GM15510 (cell line): Measurements from ENCODE around the gene SETD9.

Experiments
- POLR2A ChIP-seq: IDR thresholded peaks from 3 replicates; pipeline ENCODE4 v1.6.1; 2011; ENCODE audit warnings: borderline replicate concordance; ENCODE audit not compliant: insufficient read length; ENCODE audit errors: extremely low read depth

The SETD9 gene

GRCh38 chr5:56962286-56962685 lies 52.9 kb downstream of the SETD9 start:
- TF ChIP-seq POLR2A: no peak

GRCh38 chr5:56963246-56963645 lies 53.9 kb downstream of the SETD9 start:
- no peak for TF ChIP-seq POLR2A

DNA sequence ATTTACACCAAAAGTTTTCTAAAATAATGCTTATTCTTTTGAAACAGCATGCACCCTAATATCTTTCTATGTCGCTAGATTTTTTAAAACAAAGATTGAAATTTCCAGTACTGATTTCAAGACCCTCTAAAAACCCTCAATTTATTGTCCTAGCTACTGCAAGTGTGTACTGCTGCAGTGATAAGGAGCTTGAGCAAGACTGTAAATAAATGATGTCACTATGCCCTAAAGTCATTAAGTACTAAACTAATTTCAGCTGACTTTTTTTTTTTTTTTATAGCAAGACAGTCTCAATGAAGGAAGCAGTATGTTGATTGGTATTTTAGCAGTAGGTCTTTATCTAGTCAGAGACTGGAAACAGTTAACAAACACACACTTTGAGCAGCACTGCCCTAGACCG lies 54.8 kb downstream of the SETD9 start:
- TF ChIP-seq POLR2A: no peak
